NCI-H146 treated with DMSO at 0.1 percent for 48 hours (cell line): ENCODE data around the gene PGM5.

Source experiments
- DNase-seq: peaks from one replicate; lab custom pipeline; 2025; ENCODE audit not compliant: unreplicated experiment; lab: John Stamatoyannopoulos, UW

The PGM5 gene

DNA sequence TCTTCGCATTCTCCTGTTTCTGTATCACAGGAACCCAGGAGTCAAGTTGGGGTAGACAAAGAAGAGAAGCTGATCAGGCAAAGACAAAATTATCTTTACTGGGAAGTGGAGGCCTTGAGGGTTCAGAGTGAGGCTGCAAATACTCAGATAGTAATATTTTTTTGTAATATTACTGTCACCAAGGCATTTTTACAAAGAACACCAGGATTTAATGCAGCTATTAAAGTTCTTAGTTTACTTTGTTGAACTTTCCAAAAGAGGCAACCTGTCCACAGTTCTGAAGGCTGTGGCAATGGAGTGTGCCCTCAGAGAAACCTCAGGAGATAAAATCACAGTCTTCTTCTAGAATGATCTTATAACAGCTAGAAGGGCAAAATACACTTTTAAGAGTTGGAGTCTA lies 74.9 kb downstream of the PGM5 start:
- no peak for DNase-seq

DNA sequence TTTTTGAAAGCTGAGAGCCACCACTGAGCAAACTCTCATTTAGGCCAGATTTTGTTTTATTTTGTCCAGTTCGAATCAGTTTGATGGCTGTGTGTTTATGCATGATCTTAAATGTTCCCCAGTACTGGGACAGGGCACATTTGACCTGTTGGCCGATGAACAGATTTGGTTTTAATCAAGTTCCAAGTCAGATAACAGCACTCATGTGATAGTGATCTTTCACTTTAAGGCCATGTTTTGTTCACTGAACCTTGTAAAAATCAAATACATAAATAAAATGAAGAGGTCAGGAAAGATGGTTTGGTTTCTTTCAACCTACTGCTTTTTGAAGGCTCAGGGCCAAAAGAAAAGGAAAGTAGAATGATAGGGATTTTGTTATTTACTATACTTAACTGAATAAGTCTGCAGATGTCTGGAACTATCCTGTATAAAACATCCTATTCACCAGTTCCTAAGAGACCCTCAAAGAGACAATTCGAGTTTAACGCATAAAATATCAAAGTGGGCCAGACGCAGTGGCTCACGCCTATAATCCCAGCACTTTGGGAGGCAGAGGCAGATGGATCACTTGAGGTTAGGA lies 77.2 kb downstream of the PGM5 start:
- DNase-seq: no peak

DNA sequence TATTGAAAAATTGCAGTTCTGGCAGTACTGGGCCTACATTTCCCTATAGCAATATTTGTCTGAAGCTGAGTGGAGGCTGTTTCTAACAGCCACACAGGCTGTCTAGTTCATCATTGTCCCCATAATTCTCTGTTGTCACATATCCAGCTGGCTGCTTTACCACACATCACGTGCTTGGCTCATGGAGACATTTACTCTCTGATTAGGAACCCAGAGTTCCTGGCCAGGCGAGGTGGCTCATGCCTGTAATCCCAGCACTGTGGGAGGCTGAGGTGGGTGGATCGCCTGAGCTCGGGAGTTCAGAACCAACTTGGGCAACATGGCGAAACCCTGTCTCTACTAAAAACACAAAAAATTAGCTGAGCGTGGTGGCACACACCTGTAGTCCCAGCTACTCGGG lies 81.4 kb downstream of the PGM5 start:
- DNase-seq: no peak

DNA sequence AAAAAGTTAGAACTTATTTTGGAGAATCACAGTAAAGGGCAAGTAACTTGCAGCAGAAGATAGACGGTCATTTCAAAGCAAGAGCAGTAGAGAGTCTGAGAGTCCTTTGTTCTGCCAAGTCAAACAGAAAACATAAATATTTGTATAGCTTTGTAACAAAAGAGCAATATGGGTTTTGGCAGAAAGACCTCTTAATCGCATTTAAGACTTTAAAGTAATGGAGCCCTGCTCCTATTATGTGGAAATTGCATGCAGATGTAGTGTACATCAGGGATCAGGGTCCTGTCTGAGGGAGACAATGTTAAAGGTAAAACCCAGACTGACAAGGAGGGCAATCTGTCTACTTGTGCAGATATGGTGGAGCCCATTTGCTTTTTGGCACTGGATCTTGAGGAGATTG lies 87.2 kb downstream of the PGM5 start:
- DNase-seq: no peak

DNA sequence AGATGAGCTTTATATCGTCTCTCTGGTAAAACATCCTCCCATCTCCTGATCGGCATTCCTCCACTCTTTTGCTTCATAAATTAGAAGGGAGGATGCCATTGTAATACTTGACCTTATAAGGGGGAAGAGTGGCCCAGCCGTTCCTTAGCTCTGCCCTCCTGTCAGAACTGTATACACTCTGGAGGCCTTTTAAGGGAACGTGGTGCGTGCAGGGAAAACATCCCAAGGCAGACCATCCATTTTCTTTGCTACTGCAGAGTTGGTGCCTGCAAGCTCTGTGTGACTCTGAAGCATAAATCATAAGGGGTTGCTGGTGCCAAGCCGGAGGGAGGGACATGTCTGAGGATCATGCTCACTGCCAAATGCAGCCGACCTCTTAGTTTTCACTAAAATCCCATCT lies 90.4 kb downstream of the PGM5 start:
- DNase-seq: no peak

DNA sequence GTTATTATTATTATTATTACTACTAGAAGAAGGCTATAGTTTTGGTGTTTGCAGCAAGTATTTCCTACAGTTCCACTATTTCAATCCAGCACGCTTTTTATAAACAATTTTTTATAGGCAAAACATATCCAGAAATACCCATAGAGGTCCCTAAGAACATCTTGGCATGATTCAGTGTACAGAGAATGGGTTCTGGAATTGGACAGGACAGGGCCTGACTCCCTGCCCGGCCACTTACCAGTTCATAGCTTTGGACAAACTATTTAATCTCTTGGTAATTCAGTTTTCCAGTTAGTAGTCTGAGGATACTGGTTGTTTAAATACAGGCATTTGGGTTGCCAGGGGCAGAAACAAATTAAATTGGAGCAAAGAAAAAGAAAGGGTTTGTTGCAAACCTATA lies 91.2 kb downstream of the PGM5 start:
- DNase-seq: no peak

DNA sequence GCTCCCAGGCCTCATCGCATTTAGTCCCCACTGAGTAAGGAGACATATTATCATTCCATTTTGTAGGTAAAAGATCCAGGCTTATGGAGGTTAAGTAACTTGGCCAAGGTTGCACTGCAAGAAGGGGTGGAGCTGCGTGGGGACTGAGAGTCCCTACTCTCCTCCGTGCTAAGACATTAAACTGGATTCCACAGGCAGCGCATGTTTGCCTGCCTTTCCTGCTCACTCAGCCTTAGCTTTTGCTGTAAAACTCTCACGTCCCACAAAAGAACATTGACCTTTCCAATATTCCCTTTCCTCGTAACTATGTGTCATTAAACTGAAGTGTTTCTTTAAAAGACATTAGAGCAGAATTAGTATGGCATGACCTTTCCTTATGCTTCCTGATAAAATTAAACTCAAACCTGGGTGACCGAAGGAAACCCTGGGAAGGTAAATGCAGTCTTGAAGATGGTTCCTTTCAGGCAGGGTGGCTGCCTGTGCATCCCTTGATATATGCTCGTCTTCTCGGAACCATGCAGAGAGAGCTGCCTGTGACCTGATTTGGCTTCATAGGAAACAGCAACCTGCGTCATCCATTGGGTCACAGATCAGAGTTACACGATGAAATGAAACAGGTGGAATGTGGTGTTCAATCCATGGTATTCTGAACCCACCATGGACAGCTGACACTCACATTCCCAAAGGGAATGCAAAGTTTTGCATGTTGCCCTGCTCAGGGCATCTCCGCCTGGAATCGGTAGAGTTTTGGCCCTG lies 98.3 kb downstream of the PGM5 start:
- no peak for DNase-seq

DNA sequence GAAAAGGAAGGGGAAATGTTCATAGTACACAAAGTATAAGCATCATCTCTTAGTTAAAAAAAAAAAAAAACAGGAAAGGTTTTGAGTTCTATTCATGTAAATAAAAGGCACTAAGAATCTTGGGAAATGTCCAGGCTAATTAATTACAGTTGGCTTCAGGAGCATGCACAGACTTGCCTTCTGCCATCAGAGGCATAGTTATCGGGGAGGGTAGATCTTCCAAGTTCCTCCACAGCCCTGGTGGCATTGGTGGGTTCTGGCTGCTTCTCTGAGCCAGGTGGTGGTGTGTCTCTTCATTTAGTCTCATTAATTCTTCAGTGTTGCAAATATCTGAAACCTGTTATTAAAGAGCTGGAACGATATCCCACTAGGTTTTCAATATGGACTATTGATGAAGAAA lies 99.0 kb downstream of the PGM5 start:
- DNase-seq: no peak

DNA sequence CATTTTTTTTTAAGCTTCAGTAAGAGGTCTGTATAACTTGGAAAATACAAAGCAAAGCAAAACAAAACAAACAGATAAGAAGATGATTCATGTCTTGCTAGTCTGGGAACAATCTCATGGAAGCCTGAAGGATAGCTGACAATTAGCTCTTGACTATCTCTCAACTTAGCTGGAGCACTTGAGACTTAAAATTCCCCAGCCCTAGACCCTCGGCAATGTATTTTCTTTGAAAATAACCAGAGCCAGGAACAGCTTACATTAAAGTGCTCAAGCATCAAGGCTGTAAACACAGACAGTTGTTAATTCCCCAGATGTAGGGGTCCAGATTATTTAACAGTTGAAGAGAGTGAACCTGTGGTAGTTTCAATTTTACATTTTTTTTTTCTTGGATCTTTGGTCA lies 101.4 kb downstream of the PGM5 start:
- DNase-seq: no peak

DNA sequence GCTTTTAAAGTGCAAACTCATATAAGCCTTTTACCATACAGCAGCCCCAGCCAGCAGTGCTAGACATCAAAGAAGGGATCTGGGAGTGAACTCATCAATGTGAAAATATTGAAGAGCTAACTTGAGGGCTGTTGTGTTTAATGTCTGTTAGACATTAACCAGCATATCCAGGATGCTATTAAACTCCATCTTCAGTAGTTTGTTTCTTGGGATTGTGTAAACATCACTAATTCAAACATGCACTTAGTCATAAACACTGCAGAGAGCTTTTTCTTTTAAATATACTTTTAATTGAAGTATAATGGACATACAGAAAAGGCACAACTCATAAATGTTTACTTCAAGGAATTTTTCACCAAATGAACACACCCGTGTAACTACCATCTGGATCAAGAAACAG lies 102.5 kb downstream of the PGM5 start:
- no peak for DNase-seq

DNA sequence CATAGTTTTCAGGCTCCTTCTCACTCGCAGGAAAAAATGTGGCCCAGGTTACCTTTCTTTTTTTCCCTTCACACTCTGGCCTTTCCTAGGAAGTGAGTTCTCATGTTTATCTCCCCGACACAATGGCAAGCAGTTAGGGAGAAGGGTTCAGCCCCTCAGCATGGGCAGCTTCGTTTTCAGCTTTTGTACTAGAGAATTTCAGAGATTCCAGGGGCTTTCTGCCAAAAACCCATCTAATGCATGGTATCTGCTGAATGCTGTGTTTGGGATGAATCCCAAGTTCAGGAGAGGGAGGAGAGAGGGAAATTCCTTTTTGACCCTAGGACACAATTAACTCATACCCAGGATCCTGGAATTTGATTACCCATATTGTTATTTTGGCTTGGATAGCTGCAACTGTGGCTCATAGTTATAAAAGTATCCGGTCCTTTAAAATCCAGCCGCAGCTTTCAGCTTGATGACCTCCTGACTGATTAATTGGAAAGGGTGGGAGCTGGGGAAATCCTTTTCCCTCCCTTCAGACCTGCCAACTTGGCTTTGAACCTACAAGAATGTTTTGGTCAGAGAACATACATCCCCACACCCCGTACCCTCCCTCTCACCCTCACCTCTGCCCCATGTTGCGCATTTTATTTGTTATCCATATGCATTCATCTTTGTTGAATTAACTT lies 105.8 kb downstream of the PGM5 start:
- no peak for DNase-seq

DNA sequence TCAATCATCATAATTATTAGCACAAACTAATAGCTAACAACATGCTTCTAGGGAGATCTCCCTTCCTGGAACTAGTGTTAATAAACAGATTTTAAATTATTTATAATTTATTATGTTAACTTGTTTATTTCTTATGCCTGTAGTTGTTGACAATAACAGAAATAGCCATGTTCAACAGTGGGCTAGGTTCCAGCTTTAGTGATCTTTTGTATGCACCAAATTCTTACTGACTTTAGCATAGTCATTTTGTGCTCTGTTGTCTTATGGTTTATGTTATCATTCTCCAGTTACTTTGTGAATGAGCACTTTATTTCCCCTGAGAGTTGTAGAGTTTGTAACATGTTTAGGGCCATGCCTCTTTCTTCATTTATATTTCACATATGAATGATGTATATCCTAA lies 113.7 kb downstream of the PGM5 start:
- no peak for DNase-seq

DNA sequence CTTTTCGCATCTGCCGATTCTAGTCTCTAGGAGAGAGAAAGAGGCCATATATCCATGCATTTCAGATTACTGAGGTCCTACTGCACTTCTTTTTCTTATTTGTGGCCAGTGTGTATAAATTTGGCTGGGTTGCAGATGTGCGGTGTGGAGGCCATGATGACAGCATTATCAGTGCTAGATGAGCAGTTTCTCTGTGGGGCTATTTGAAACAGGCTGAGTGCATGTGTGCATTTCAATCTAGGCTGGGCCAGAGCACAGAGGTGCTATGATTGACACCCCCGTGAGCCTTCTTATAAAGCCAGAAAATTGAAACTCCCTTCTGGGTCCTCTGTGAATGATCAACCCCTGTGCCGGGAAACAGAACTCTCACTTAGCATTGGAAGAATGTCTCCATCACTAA lies 114.2 kb downstream of the PGM5 start:
- no peak for DNase-seq

DNA sequence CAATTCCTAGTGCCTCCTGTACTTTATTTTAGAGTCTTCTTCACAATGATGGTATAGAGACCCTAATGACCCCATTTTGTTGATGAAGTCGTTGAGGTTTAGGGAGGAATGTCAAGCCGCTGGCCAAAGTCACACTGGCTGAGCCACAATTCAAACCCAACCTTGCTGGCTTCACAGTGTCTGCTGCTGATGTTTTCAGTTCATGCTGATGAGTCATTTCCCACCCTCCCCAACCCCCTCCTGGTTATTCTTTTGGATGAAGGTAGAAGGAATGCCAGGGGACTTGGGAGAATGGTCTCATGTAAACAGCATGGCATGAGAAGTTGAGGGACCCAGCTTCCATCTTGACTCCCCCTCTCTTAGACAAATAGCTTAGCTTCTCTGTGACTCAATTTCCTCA lies 115.7 kb downstream of the PGM5 start:
- DNase-seq: no peak

DNA sequence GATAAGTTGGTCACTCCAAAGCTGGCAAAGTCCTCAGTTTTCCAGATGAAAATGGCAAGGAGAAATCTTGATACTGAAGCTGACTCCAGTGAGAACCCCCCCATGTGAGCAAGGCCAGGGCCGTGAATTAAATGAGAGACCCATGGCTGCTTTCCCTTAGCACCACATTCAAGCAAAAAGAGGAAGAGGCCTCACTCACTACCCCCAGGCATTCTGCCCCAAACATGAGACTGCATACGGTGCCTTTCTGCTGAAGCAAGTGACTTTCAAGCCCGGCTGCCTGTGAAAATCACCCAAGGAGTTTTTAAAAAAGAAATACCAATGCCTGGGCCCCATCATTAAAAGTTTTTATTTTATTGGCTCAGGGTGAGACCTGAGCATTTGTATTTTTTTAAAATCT lies 117.4 kb downstream of the PGM5 start:
- DNase-seq: no peak

DNA sequence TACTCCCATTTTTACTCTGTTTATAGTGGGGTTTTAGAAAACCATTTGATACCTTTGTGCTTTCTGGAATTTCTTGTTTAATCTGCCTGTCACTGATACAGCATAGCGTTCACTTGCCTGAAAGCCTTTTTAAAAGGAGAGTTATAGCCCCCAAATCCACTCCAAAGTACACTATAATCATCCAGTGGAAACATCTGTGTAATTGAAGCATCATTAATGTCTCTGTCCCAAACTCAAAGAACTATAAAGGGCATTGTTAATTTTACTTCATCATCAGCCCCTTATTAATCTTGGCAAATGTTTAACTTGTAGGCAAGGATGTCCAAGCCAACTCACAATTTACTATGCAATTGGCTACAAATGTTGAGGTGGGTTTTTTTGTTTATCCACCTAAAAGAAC lies 120.0 kb downstream of the PGM5 start:
- no peak for DNase-seq

DNA sequence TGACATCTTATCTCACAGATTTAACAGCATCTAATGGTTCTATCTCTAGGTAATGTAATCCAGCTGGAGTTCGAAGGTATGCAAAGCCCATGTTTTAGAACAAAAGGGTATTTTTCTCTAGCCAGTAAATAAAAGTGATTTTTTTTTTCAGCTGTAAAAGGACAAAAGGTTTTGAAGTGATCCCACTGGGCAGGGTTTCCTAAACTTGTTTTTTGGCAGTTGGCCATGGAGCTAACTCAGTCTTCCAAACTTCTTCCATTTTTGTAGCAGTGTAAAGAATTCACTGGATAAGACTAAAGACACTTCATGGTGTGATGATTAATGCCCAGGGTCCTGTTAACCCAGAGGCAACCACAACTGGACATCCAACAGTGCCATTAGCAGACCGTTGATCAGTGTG lies 120.4 kb downstream of the PGM5 start:
- DNase-seq: no peak

DNA sequence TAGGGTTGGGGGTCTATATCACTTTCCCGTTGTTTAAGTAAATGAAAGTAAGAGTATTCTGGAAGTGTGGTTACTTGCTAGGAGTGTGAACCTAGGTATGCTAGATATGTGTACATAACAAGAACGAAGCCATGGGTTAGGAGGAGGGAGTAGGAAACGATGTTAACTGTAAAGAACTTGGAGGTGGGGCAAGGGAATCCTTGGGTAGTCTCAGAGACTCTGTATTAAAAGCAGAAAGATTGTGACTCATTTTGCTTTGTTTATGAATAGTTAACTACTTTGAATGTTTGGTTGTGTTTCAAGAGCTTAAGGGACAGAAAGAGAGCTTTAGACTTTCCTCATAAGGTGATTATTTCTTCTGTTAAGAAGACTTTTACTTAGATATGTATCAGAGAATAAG lies 124.4 kb downstream of the PGM5 start:
- no peak for DNase-seq

DNA sequence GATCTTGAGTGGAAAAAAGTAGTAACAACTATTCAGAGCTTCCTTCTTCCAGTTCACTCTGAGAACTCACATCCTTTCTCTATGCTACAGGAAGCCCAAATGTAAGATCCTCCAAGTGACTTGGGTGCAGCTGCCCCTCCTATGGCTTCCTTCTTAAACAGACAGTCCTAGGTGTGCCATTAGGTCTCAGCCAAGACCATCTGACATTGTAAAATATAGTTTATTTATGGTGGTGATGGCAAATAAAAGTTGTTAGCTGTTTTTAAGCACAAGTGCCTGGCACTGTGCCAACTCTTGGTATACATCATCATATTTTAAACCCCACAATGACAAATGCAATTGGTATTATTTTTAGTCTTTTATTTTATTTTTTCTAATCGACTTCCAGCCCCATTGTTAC lies 126.1 kb downstream of the PGM5 start:
- no peak for DNase-seq

DNA sequence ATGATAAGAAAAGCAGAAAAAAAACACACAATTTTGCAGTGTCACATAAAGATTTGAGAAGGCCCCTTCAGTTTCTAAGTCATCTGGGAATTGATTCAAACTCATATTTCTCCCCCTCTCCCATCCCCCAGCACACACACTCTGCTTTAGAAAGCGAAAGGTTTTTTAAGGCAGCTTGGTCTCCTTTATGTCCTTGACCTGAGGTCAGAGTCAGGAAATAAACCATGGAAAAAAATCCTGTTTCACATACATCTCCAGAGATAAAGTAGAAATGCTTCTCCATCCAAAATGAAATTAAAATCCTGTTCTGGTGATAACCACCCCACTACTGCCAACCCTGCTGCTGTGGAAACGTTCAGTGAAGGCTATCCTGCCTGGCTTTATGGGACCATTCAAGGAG lies 131.7 kb downstream of the PGM5 start:
- no peak for DNase-seq

DNA sequence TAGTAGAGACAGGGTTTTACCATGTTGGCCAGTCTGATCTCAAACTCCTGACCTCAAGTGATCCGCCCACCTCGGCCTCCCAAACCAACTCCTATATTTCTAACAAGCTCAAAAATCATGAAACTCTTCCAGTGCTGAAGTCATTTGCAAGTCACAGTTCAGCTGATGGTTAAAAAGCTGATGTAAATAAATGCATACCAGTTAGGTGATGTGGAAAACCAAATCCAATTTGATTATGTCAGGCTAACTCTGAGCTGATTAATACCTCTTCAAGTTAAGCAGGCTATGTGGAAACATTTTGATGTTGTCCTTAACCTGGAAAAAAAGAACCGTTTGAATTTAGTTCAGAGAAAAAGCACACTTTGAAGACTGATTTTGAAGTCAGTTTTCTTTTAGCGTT lies 133.2 kb downstream of the PGM5 start:
- DNase-seq: no peak

DNA sequence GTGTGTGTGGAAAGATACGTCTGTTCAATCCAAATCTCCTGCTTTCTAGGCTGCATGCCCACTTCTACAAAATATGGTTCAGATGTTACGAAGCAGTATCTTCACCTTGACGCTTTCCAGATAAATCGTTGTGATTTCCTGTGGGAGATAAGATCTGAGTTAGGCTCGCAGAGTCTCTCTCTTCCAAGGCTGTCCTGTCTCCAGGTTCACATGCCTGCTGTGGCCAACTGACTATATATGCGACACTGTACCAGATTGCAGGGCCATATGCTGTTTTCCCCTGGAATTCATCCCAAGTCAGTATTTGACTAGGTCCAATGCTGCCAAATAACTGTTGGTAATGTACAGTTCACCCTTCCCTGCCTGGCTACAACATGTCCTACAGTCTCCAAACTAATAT lies 136.4 kb downstream of the PGM5 start:
- DNase-seq: no peak

DNA sequence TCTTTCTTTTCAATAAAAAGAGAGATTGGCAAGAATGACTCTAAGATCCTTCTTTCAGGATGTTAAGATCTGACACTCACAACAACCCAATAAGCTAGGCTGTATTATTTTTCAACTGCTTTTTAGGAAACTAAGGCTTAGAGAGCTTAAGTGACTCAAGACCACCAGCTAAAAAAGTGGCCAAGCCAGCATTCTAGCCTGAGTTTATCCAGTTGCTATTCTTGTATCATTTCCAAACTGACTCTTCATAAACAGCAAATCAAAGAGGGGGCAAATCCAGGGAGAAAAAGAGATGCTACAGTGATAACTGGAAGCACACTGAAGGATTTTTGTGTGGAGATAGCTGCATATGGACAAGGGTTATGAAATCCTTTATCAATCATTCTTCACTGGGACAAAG lies 137.1 kb downstream of the PGM5 start:
- DNase-seq: no peak
